Measurements from ENCODE around the gene PGAP1. TPM values are rescaled to one million over a fixed set of nuclear protein-coding genes. Genes with fewer than 3 reads are reported as not detected.

Gene PGAP1
- total and polyA plus RNA-seq, 7 donors, result 0.57 to 5.2 (median 2.2) TPM

- Histone ChIP-seq H3K36me3 (ENCODE audit: insufficient read depth in 1 of 2, low read depth in 1 of 2) (peaks cover 0 to under 1% of the 10 kb centered on the region in 2 donors), H3K4me3 (no peak overlapping the region), H3K4me1 (no peaks in the 10 kb centered on the region), H3K9me3 (no peaks in the 10 kb centered on the region), H3K27me3 (ENCODE audit: insufficient read depth in 3 of 3, low read length in 2 of 3) (no peaks in the 10 kb centered on the region), H3K27ac (no peak overlapping the region)
- TF ChIP-seq CTCF (IDR thresholded peaks at IDR 0.05), result no peak
- DNase-seq, result no peak
- WGBS, 3 donors, result 83 to 88% (median 88%) methylated on average over 1 of the region's 1 CpG
- no peak for ATAC-seq
- intact Hi-C loops (cut with DNase I), result no loop called here
Measured at GRCh38 chr2:196830701-196831100, 95.8 kb downstream of the PGAP1 start.

GRCh38 chr2:196827356-196827755, 99.2 kb downstream of the PGAP1 start:
- ATAC-seq (no peak), DNase-seq (no peak)
- WGBS, 3 donors, result 61 to 80% (median 73%) methylated on average over 2 of the region's 2 CpGs
- Histone ChIP-seq H3K9me3 (no peaks in the 10 kb centered on the region), H3K27ac (no peak overlapping the region), H3K4me3 (no peak overlapping the region), H3K4me1 (no peaks in the 10 kb centered on the region), H3K36me3 (ENCODE audit: insufficient read depth in 1 of 2, low read depth in 1 of 2) (no peaks in the 10 kb centered on the region), H3K27me3 (ENCODE audit: insufficient read depth in 3 of 3, low read length in 2 of 3) (no peaks in the 10 kb centered on the region)
- no peak for TF ChIP-seq CTCF (IDR thresholded peaks at IDR 0.05)
- intact Hi-C loops (cut with DNase I), result no loop called here

DNA sequence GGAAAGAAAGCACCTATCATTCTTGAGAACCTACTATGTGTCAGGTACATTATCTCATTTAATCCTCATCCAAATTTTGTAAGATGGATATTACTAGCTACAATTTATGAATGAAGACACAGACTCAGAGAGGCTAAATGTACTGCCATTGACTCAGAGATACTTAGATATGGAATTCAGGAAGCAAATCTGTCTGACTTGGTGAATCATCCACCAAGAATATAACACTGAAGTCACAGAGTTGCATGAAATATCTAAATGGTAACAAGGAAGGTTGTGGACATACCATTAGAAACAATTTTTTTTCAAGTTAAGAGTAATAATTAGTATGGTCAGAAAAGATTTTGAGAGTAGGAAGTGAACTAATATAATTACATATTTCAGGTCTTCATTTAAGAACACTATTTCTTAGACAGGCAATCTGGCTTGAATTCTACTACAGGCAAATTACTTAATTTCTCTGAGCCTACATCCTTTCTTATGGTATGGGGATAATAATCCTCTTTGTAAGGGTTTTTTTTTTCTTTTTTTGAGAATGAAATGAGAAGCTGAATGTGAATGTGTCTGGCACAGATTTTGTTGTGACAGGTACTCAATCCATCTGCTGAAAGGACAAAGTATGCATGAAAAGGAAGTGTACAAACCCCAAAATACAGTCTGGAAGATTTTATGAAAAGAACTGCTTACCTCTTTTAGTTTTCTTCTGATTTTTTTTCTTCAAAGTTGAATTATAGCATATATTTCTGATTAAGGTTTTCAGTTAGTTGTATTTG, 102.6 kb downstream of the PGAP1 start:
- Histone ChIP-seq H3K9me3 (no peaks in the 10 kb centered on the region), H3K36me3 (ENCODE audit: insufficient read depth in 1 of 2, low read depth in 1 of 2) (no peaks in the 10 kb centered on the region), H3K4me3 (no peak overlapping the region), H3K4me1 (no peaks in the 10 kb centered on the region), H3K27ac (no peak overlapping the region), H3K27me3 (ENCODE audit: insufficient read depth in 3 of 3, low read length in 2 of 3) (no peaks in the 10 kb centered on the region)
- ATAC-seq (peak in 3 of 4 donors; percentile 51 to 68 (median 67)), DNase-seq (no peak)
- no peak for TF ChIP-seq CTCF (IDR thresholded peaks at IDR 0.05)
- intact Hi-C loops (cut with DNase I), result no loop called here

DNA sequence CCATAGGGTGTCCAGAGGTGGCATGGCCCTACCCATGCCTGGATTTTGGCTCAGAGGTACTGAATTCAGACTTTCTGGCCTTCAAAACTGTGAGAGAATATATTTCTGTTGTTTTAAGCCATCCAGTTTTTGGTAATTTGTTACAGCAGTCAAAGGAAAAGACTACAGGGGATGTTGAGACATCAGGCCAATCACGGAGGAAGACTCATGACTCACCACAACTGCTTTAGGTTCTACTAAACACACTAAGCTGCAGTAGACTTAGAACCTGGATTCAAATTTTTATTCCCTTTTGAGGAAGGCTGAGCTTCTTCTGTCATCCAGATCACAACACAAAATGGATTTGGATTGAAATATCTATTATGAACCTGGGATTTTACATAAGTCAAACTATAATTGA, 105.3 kb downstream of the PGAP1 start:
- ATAC-seq, result no peak
- DNase-seq, result no peak
- Histone ChIP-seq H3K36me3 (ENCODE audit: insufficient read depth in 1 of 2, low read depth in 1 of 2) (no peaks in the 10 kb centered on the region), H3K9me3 (peaks cover 7% of the 10 kb centered on the region), H3K4me3 (no peak overlapping the region), H3K4me1 (no peaks in the 10 kb centered on the region), H3K27me3 (ENCODE audit: insufficient read depth in 3 of 3, low read length in 2 of 3) (no peaks in the 10 kb centered on the region), H3K27ac (no peak overlapping the region)
- intact Hi-C loops (cut with DNase I), result no loop called here
- TF ChIP-seq CTCF (IDR thresholded peaks at IDR 0.05), result no peak
- 89 to 95% (median 93%) methylated on average over 1 of the region's 1 CpG for WGBS, 3 donors

DNA sequence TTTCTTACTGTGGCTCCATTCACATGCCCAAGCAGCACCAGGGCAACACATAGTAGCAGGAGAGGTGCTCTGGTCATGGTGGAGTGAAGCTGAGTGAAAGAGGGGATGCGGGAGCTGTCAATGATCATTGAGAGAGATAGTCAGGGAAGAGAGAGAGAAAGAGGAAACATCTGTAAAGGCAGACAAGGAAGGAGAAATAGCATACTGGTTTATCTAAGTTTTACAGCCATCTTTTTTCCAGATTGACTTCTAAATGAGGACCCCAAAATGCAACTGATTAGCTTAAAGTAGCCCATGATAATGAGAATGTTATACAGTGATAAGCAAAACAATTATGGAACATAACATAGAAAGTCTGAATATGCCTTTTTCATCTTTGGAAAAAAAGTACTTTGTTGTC, 117.2 kb downstream of the PGAP1 start, which contains the start of gene C2orf66:
TSS of gene C2orf66 (minus strand) at position 96 of the 400 bp plus-strand sequence. CDS start at position 77, 19 bp downstream.
- no peaks in the 10 kb centered on the region for H3K9me3 ChIP-seq
- H3K27me3 ChIP-seq (ENCODE audit: insufficient read depth in 3 of 3, low read length in 2 of 3), result peaks cover 0 to 9% (median 3%) of the 10 kb centered on the region in 3 donors
- H3K4me3 ChIP-seq, result no peak within 1 kb of the TSS
- H3K27ac ChIP-seq, result no peak within 1 kb of the TSS
- no peak for DNase-seq
- no peaks in the 10 kb centered on the region for H3K4me1 ChIP-seq
- WGBS, 3 donors, result 76 to 83% (median 81%) methylated on average over 1 of the region's 1 CpG
- no peak for ATAC-seq
- intact Hi-C loops (cut with DNase I), result no loop called here
- H3K36me3 ChIP-seq (ENCODE audit: insufficient read depth in 1 of 2, low read depth in 1 of 2), result no peaks in the 10 kb centered on the region
- no peak for TF ChIP-seq CTCF (IDR thresholded peaks at IDR 0.05)

Measured in psoas muscle (tissue), 8 donors.